ENCODE measurements around the gene ADH7. TPM values are rescaled to one million over a fixed set of nuclear protein-coding genes. Genes with fewer than 3 reads are reported as not detected.

Gene ADH7
- total RNA-seq, 1 donor from 2014 or later, result not detected

DNA sequence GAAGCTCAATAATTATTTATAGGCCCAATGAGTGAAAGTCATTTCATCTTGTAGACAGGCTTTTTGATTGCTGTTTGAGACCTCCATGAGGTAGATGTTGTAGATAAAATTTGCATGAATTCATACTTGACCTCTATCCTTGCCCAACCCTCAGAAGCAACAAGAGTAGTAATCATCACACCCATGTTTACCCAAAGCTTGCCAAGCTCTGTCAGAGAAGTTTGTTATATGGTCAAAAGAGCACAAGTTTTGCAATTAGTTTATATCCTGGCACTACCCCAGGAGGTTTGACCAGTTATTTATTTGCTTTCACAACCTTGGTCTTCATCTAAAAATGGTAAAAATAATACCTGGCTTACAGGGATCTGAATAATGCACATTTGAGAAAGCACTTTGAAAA is 20.7 kb downstream of the ADH7 start:
- H3K27me3 ChIP-seq, result no peaks in the 10 kb centered on the region
- DNase-seq, result no peak
- ATAC-seq, result no peak
- no peak overlapping the region for H3K27ac ChIP-seq
- no peak for TF ChIP-seq CTCF (IDR thresholded peaks at IDR 0.05)
- no peak overlapping the region for H3K4me3 ChIP-seq
- H3K4me1 ChIP-seq, result no peaks in the 10 kb centered on the region
- no peaks in the 10 kb centered on the region for H3K9me3 ChIP-seq
- H3K36me3 ChIP-seq, result no peaks in the 10 kb centered on the region
- intact Hi-C loops (cut with DNase I), result no loop called here

DNA sequence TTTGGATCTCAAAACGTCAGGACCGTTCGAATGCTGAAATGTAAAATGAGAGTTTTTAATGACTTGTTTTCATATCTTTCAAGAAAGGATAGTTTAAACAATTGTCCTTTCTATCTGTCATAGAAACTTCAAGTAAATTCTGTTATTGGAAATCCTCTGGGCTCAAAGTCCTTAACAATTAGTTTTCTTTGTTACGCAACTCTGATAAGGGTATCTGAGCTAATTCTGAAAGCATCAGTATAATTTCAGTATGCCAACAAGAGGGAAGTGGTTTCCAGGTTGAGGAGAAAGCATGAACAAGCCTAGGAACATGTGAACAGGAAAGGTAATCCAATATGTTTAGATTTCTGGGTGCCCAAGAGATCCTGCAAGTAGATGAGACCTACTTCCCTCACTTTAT is 22.0 kb downstream of the ADH7 start:
- H3K9me3 ChIP-seq, result no peaks in the 10 kb centered on the region
- ATAC-seq, result no peak
- no peak for DNase-seq
- no peaks in the 10 kb centered on the region for H3K4me1 ChIP-seq
- H3K36me3 ChIP-seq, result no peaks in the 10 kb centered on the region
- no peak overlapping the region for H3K4me3 ChIP-seq
- no peak for TF ChIP-seq CTCF (IDR thresholded peaks at IDR 0.05)
- intact Hi-C loops (cut with DNase I), result no loop called here
- H3K27ac ChIP-seq, result no peak overlapping the region
- no peaks in the 10 kb centered on the region for H3K27me3 ChIP-seq

DNA sequence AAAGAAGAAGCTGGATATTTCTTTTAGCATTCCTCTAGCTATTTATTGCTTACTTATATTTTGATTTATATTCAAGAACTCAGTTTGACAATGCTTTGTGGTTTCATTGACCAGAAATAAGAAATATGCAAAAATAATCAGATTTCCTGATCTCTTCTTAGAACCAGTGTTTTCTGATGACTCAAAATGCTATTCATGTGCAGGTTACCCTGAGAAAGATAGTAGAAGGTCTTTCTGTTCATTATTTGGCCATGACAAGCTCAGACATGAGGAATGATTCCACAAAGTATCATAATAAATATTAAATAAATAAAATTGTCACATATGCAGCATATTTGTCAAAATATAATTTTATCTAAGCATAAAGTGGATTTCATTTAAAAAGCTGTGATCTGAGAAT is 24.1 kb downstream of the ADH7 start:
- no peak overlapping the region for H3K27ac ChIP-seq
- no peaks in the 10 kb centered on the region for H3K27me3 ChIP-seq
- TF ChIP-seq CTCF (IDR thresholded peaks at IDR 0.05), result no peak
- H3K4me1 ChIP-seq, result no peaks in the 10 kb centered on the region
- DNase-seq (no peak), ATAC-seq (no peak)
- intact Hi-C loops (cut with DNase I), result no loop called here
- H3K4me3 ChIP-seq, result no peak overlapping the region
- no peaks in the 10 kb centered on the region for H3K9me3 ChIP-seq
- H3K36me3 ChIP-seq, result no peaks in the 10 kb centered on the region

DNA sequence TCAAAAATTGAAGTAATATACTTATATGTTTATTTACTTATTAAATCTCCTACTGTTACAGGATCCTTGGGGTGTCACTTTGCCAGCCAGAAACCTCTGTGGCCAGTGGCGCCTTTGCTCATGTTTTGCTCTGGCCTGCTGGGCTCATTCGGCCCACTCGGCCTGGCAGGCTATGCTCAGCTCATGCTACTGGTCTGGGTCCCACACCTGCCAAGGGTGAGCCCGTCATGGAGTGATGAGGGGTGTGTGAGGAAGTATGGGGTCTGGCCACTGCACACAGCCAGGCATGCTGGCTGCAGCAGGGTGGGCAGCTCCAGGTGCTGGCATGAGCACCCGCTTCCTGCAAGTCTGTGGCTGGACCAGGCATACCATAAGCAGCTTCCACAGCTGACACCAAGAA is 25.1 kb downstream of the ADH7 start:
- Histone ChIP-seq H3K36me3 (no peaks in the 10 kb centered on the region), H3K4me1 (peaks cover 4% of the 10 kb centered on the region), H3K4me3 (no peak overlapping the region), H3K27me3 (no peaks in the 10 kb centered on the region), H3K9me3 (no peaks in the 10 kb centered on the region), H3K27ac (no peak overlapping the region)
- ATAC-seq, result peak; percentile 18
- no peak for DNase-seq
- intact Hi-C loops (cut with DNase I), result no loop called here
- no peak for TF ChIP-seq CTCF (IDR thresholded peaks at IDR 0.05)

GRCh38 chr4:99408346-99408745 is 26.8 kb downstream of the ADH7 start:
- DNase-seq, result no peak
- intact Hi-C loops (cut with DNase I), result loop anchor here (10.0 kb wide), 3 partner anchors 94 to 284 kb away; no protein-coding TSS in a partner anchor
- H3K9me3 ChIP-seq, result no peaks in the 10 kb centered on the region
- no peak for TF ChIP-seq CTCF (IDR thresholded peaks at IDR 0.05)
- no peaks in the 10 kb centered on the region for H3K36me3 ChIP-seq
- no peak overlapping the region for H3K4me3 ChIP-seq
- no peak for ATAC-seq
- H3K27ac ChIP-seq, result peak overlapping the region; percentile 21
- H3K27me3 ChIP-seq, result no peaks in the 10 kb centered on the region
- peaks cover 17% of the 10 kb centered on the region for H3K4me1 ChIP-seq

All from upper lobe of right lung (tissue), 1 donor.